Activated T-cell treated with anti-CD3 and anti-CD28 coated beads, Interleukin-2, amount 50 U/mL, for 24 hours (primary cell): ENCODE results near the gene DDX20.

Experiments used
- DNase-seq: peaks from one replicate; pipeline ENCODE4 v3.0.0-alpha.2; 2020
- H3K27ac Mint-ChIP-seq: 2 replicates; pipeline ENCODE4 v1.8.0; 2020; ENCODE audit warnings: mild to moderate bottlenecking, mixed read lengths
- H3K27me3 Mint-ChIP-seq: 2 replicates; pipeline ENCODE4 v1.8.0; 2020; ENCODE audit warnings: mixed read lengths
- H3K36me3 Mint-ChIP-seq: 2 replicates; pipeline ENCODE4 v1.8.0; 2020; ENCODE audit warnings: low read depth, mixed read lengths
- H3K4me1 Mint-ChIP-seq: 2 replicates; pipeline ENCODE4 v1.8.0; 2020; ENCODE audit warnings: low read depth, mixed read lengths
- H3K4me3 Mint-ChIP-seq: 2 replicates; pipeline ENCODE4 v1.8.0; 2020; ENCODE audit warnings: mild to moderate bottlenecking, moderate library complexity, mixed read lengths
- H3K9me3 Mint-ChIP-seq: 2 replicates; pipeline ENCODE4 v1.8.0; 2020; ENCODE audit warnings: mixed read lengths

DDX20 gene

DNA sequence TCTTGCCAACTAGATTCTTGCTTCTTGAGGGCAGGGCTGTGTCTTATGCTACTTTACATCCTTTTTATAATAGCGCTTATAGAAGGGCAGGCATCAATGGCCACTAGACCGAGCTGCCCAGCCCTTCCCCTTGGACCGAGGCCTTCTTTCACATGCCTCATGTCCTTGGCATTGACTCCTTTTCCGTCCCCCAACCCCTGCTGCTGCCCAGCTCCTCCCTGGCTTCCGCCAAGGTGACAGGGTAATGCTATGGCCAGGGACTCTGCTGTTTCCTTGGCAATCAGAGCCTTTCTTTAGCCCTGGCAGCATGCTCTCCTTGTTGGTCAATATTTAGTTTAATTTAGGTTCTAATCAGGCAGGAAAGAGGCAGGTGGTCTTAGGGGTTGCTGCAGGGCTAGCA lies 48.2 kb downstream of the DDX20 start:
- Mint-ChIP-seq H3K9me3 (no peaks in the 10 kb centered on the region), H3K4me3 (no peak overlapping the region), H3K4me1 (no peaks in the 10 kb centered on the region), H3K36me3 (no peaks in the 10 kb centered on the region), H3K27me3 (no peaks in the 10 kb centered on the region), H3K27ac (no peak overlapping the region)
- DNase-seq, result no peak

DNA sequence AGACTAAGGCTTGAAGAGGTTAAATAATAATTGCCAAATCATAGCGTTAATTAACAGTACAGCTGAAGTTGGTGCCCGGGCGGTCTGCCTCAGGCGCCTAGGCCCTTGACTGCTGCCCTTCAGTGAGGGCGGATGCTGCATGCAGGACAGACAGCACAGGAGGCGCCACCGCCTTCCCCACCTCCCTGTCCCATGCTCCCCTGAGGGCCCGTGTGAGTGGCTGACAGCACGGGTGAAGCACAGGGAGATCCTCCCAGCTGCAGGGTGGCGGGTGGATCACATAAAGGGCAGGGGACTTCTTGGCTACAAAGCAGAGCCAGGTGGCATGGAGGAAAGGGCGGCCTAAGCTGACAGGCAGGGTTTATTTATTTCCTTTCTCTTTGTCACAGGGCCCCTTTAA lies 49.1 kb downstream of the DDX20 start:
- H3K4me3 Mint-ChIP-seq, result no peak overlapping the region
- no peaks in the 10 kb centered on the region for H3K36me3 Mint-ChIP-seq
- H3K27me3 Mint-ChIP-seq, result no peaks in the 10 kb centered on the region
- no peak overlapping the region for H3K27ac Mint-ChIP-seq
- no peaks in the 10 kb centered on the region for H3K4me1 Mint-ChIP-seq
- DNase-seq, result no peak
- no peaks in the 10 kb centered on the region for H3K9me3 Mint-ChIP-seq

DNA sequence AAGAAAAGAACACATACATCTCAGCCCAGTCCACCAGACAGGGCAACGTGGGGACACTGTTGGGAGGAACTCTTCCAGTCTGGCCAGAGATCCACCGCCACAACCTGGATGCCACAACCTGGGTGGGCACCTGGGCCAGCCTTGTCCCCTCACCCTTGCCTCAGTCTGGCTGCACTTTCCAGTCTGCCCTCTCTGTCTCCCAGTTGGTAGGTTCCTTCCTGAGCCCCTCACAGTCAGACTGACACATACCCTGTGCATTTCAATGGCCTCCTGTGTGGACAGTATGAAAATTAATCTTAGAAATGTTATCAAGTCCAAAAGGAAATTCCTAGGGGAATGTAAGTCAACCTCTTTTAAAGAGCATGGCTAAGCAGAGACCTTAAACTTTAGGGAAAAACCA lies 49.5 kb downstream of the DDX20 start:
- no peak overlapping the region for H3K27ac Mint-ChIP-seq
- no peak overlapping the region for H3K4me3 Mint-ChIP-seq
- H3K27me3 Mint-ChIP-seq, result no peaks in the 10 kb centered on the region
- H3K4me1 Mint-ChIP-seq, result no peaks in the 10 kb centered on the region
- DNase-seq, result no peak
- no peaks in the 10 kb centered on the region for H3K36me3 Mint-ChIP-seq
- no peaks in the 10 kb centered on the region for H3K9me3 Mint-ChIP-seq

DNA sequence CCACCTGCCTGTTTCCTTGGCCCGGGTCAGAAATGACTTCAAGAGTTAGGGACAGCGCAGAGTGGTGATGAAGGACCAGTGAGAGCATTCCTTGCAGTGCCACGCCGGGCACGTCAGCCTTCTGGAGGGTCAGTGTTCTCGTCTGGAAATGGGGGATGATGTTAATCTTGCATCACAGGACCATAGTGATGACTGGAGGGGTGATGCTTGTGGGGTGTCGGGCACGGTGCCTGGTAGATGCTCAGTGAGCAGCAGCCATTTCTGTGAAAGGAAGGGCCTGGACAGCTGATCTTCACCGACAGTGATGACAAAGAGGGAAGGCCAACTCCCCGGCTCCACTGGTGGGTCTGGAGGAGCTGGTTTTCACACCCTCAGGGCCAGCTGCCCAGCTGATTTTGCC lies 56.2 kb downstream of the DDX20 start:
- Mint-ChIP-seq H3K36me3 (no peaks in the 10 kb centered on the region), H3K4me3 (no peak overlapping the region), H3K27ac (no peak overlapping the region), H3K4me1 (no peaks in the 10 kb centered on the region), H3K9me3 (no peaks in the 10 kb centered on the region), H3K27me3 (no peaks in the 10 kb centered on the region)
- no peak for DNase-seq

DNA sequence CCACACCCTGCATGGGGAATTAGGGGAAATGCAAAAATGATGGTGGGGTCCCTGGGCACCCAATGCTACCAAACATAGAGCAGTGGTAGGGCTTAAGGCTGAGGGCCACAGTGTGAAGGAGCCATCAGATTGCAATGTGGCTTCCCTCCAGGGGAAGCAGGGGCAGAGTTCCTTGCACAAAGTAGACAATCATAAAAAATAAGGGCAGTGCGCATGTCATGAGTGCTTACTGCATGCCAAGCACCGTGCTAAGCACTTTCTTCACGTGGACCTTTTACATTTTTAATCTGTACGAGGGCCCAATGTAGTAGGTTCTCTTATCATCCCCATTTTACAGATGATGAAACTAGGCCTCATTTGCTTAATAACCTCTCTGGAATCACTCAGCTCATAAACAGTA lies 56.6 kb downstream of the DDX20 start:
- Mint-ChIP-seq H3K36me3 (no peaks in the 10 kb centered on the region), H3K4me3 (no peak overlapping the region), H3K4me1 (no peaks in the 10 kb centered on the region), H3K9me3 (no peaks in the 10 kb centered on the region), H3K27me3 (no peaks in the 10 kb centered on the region), H3K27ac (no peak overlapping the region)
- DNase-seq, result no peak

DNA sequence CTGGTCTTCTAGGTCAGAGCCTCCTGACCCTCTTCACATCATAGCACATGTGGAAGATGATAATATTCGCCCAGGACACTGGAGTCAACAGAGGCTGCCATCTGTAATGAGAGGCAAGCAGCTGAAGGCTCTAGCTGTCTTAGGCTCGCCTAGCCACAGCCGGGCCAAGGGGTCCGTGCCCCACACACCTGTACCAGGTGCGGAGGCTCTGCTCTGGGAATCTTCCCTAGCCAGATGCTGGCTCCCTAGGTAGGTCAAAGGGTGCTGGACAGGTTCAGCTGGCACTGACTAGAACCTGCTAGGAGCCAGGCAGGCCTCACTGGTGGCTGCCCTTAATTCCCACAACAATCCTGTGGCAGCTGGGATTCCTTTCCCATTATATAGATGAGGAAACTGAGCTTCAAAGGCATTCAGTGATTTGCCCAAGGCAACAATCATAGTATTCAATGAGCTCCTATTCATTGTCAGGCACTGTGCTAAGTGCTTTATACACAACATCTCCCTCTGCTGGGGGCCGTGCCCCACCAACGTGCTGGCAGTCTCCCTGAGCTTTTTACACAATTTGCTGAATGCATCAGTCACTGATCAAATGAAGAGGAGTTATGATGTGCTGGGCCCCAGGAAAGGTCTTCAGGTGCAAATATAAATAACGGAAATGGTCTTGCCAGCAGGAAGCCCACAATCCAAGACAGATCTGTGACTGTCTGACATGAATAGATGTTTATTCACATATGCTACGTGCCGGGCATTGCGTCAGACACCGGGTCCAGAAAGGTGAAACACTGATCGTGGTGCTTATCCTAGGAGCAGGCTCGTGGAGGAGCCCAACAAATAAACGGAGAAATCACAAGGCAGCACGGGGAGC lies 58.0 kb downstream of the DDX20 start:
- H3K36me3 Mint-ChIP-seq, result no peaks in the 10 kb centered on the region
- no peaks in the 10 kb centered on the region for H3K4me1 Mint-ChIP-seq
- no peak overlapping the region for H3K4me3 Mint-ChIP-seq
- no peaks in the 10 kb centered on the region for H3K9me3 Mint-ChIP-seq
- no peaks in the 10 kb centered on the region for H3K27me3 Mint-ChIP-seq
- DNase-seq, result no peak
- H3K27ac Mint-ChIP-seq, result no peak overlapping the region

DNA sequence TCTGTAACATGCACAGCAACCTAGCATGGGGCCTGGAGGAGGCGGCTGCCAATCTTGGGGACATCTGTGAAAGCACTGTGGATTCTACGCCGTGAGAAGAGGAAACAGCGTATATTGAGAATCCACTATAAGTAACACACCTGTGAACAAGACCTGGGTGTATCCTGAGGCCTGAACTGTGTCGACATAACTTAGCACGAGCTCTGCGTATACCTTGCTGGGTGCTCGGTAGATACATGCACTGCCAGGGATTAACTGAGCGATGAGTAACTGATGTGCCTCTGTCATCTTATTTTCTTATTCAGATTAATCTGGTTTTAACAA lies 58.6 kb downstream of the DDX20 start:
- Mint-ChIP-seq H3K9me3 (no peaks in the 10 kb centered on the region), H3K4me3 (no peak overlapping the region), H3K36me3 (no peaks in the 10 kb centered on the region), H3K4me1 (no peaks in the 10 kb centered on the region), H3K27me3 (peaks cover 3% of the 10 kb centered on the region), H3K27ac (no peak overlapping the region)
- DNase-seq, result no peak

DNA sequence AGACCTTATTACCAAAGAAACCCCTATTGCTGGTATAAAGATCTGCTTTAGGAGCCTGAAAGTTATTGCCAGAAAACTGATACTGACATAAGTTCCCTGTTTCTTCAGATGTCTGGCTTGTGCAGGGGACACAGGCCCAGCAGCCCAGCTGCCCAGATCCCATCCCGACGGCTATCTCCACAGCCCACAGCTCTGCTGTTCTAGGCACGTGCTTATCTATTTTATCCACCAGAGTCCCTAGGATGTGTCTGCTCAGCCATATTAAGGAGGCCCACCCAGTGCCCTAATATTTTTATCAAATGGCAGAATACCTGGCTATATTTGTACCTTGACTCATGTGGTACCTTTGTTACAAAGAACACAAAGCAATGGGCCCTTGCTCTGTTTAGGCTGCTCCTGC lies 58.9 kb downstream of the DDX20 start:
- no peak overlapping the region for H3K27ac Mint-ChIP-seq
- no peak for DNase-seq
- peaks cover 3% of the 10 kb centered on the region for H3K27me3 Mint-ChIP-seq
- H3K4me1 Mint-ChIP-seq, result no peaks in the 10 kb centered on the region
- no peaks in the 10 kb centered on the region for H3K9me3 Mint-ChIP-seq
- H3K4me3 Mint-ChIP-seq, result no peak overlapping the region
- no peaks in the 10 kb centered on the region for H3K36me3 Mint-ChIP-seq
